IMR-90 (cell line): Measurements from ENCODE around the gene KCNK15. TPM values are rescaled to one million over a fixed set of nuclear protein-coding genes. Genes with fewer than 3 reads are reported as not detected.

Experiments used
- ATAC-seq: fragments of 200-7000 bp; cut with Tn5 transposase; 2 replicates; pipeline ENCODE4 v1.9.1; 2020; ENCODE audit warnings: low read depth, mild to moderate bottlenecking, moderate library complexity
- BruUV-seq: library from RNA; stranded (reverse); fragments of 400-500 nt; replicated peaks from 2 replicates; lab custom pipeline; 2021; lab: Mats Ljungman, UMichigan
- CTCF ChIA-PET: fragments of 300-600 bp; formaldehyde crosslinking; extraction: SDS; loops from one replicate; lab custom pipeline; 2021; ENCODE audit warnings: antibody characterized with exemption; lab: Yijun Ruan, JAX
- POLR2A ChIA-PET: fragments of 300-600 bp; sonication (Branson Sonifier 250); formaldehyde crosslinking; loops from one replicate; lab custom pipeline; 2022; ENCODE audit warnings: antibody characterized with exemption; ENCODE audit not compliant: unreplicated experiment; lab: Charles Lee
- DNase-seq: peaks from one replicate; pipeline ENCODE4 v3.0.0; 2013
- H2AFZ ChIP-seq: replicated peaks from 2 replicates; pipeline ENCODE3; 2013; ENCODE audit warnings: low read length, mild to moderate bottlenecking; ENCODE audit not compliant: poor library complexity
- H2AK5ac ChIP-seq: 2 replicates; pipeline ENCODE4 v1.6.1; 2013; ENCODE audit warnings: low read depth, low read length, inconsistent platforms
- H2AK9ac ChIP-seq: replicated peaks from 2 replicates; pipeline ENCODE3; 2013; ENCODE audit warnings: mild to moderate bottlenecking, low read depth, low read length, moderate library complexity; ENCODE audit not compliant: poor library complexity
- H2BK120ac ChIP-seq: 2 replicates; pipeline ENCODE4 v1.6.1; 2013; ENCODE audit warnings: low read depth, low read length, inconsistent platforms
- H2BK15ac ChIP-seq: 3 replicates; pipeline ENCODE4 v1.6.1; 2013; ENCODE audit warnings: low read depth, low read length, inconsistent platforms
- H2BK20ac ChIP-seq: 2 replicates; pipeline ENCODE4 v1.6.1; 2013; ENCODE audit warnings: low read depth, mild to moderate bottlenecking, inconsistent platforms, low read length, moderate library complexity
- H2BK5ac ChIP-seq: 2 replicates; pipeline ENCODE4 v1.6.1; 2013; ENCODE audit warnings: mild to moderate bottlenecking, low read depth, low read length, inconsistent platforms; ENCODE audit not compliant: poor library complexity, severe bottlenecking
- H3K14ac ChIP-seq: replicated peaks from 2 replicates; pipeline ENCODE4 v1.6.1; 2013; ENCODE audit warnings: low read depth, low read length, inconsistent platforms
- H3K18ac ChIP-seq: 2 replicates; pipeline ENCODE4 v1.6.1; 2013; ENCODE audit warnings: low read depth, low read length, control low read depth
- H3K23ac ChIP-seq: 2 replicates; pipeline ENCODE4 v1.6.1; 2013; ENCODE audit warnings: low read depth, low read length, inconsistent platforms
- H3K27ac ChIP-seq: 2 replicates; pipeline ENCODE4 v1.5.1; 2013; ENCODE audit warnings: mild to moderate bottlenecking, control low read depth, low read length; ENCODE audit not compliant: insufficient read depth
- H3K27me3 ChIP-seq: 2 replicates; pipeline ENCODE4 v1.6.1; 2013; ENCODE audit warnings: low read length; ENCODE audit not compliant: control insufficient read depth, insufficient read depth
- H3K36me3 ChIP-seq: 2 replicates; pipeline ENCODE4 v1.6.1; 2013; ENCODE audit warnings: low read length, mixed read lengths; ENCODE audit not compliant: control insufficient read depth, insufficient read depth
- H3K4ac ChIP-seq: 2 replicates; pipeline ENCODE4 v1.6.1; 2013; ENCODE audit warnings: low read depth, low read length, inconsistent platforms
- H3K4me1 ChIP-seq: 2 replicates; pipeline ENCODE4 v1.6.1; 2013; ENCODE audit warnings: low read length, mixed read lengths; ENCODE audit not compliant: control insufficient read depth, insufficient read depth
- H3K4me2 ChIP-seq: 2 replicates; pipeline ENCODE4 v1.6.1; 2013; ENCODE audit warnings: low read depth, mild to moderate bottlenecking, control low read depth, low read length, moderate library complexity
- H3K4me3 ChIP-seq: 2 replicates; pipeline ENCODE4 v1.5.1; 2013; ENCODE audit warnings: low read depth, mild to moderate bottlenecking, control low read depth, low read length, moderate library complexity; ENCODE audit not compliant: insufficient read depth
- H3K56ac ChIP-seq: 2 replicates; pipeline ENCODE4 v1.6.1; 2013; ENCODE audit warnings: low read length, inconsistent platforms; ENCODE audit not compliant: insufficient read depth; ENCODE audit errors: extremely low read depth
- H3K79me1 ChIP-seq, 2 experiments: 2 replicates each; pipeline ENCODE4 v1.6.1; 2013; ENCODE audit warnings: low read length in 2 of 2, inconsistent platforms in 1 of 2, low read depth in 1 of 2
- H3K9ac ChIP-seq: 2 replicates; pipeline ENCODE4 v1.6.1; 2013; ENCODE audit warnings: low read depth, low read length, control low read depth
- H3K9me1 ChIP-seq: 2 replicates; pipeline ENCODE4 v1.6.1; 2013; ENCODE audit warnings: low read length, inconsistent platforms; ENCODE audit not compliant: insufficient read depth
- H3K9me3 ChIP-seq: 2 replicates; pipeline ENCODE4 v1.6.1; 2013; ENCODE audit warnings: low read length; ENCODE audit not compliant: control insufficient read depth, insufficient read depth
- H4K20me1 ChIP-seq: 2 replicates; pipeline ENCODE4 v1.6.1; 2013; ENCODE audit warnings: low read length, inconsistent platforms; ENCODE audit not compliant: insufficient read depth
- H4K5ac ChIP-seq: 2 replicates; pipeline ENCODE4 v1.6.1; 2013; ENCODE audit warnings: mild to moderate bottlenecking, low read depth, low read length, control low read depth
- H4K8ac ChIP-seq, 2 experiments: 2 replicates each; pipeline ENCODE4 v1.6.1; 2013; ENCODE audit warnings: low read depth in 2 of 2, low read length in 2 of 2, control low read depth in 1 of 2, inconsistent platforms in 1 of 2
- H4K91ac ChIP-seq: 2 replicates; pipeline ENCODE4 v1.6.1; 2013; ENCODE audit warnings: low read depth, low read length, inconsistent platforms; ENCODE audit not compliant: insufficient read depth
- CEBPB ChIP-seq: IDR thresholded peaks from 2 replicates; pipeline ENCODE4 v1.6.1; 2012; ENCODE audit warnings: low read depth, low read length, improper control_type of control experiment
- MXI1 ChIP-seq: IDR thresholded peaks from 2 replicates; pipeline ENCODE4 v1.6.1; 2012; ENCODE audit warnings: low read depth, mild to moderate bottlenecking, low read length, moderate library complexity, borderline replicate concordance
- NFE2L2 ChIP-seq: fragments of 150-350 bp; IDR thresholded peaks from 2 replicates; pipeline ENCODE4 v1.6.1; 2016; ENCODE audit warnings: low read depth, mild to moderate bottlenecking, low read length
- POLR2A ChIP-seq: IDR thresholded peaks from 2 replicates; pipeline ENCODE4 v1.6.1; 2012; ENCODE audit warnings: mild to moderate bottlenecking, low read depth, low read length
- RAD21 ChIP-seq: IDR thresholded peaks from 2 replicates; pipeline ENCODE4 v1.6.1; 2012; ENCODE audit warnings: low read length, improper control_type of control experiment
- RFX5 ChIP-seq: IDR thresholded peaks from 2 replicates; pipeline ENCODE4 v1.8.0; 2012; ENCODE audit warnings: low read depth, mild to moderate bottlenecking, low read length, moderate library complexity
- WGBS, 2 experiments: methylation state at CpG; one replicate each; pipeline versions ENCODE4 v1.1.5 to v1.1.7; 2013; ENCODE audit warnings: missing lambda C conversion rate in 2 of 2; ENCODE audit not compliant: insufficient read length in 1 of 2; ENCODE audit errors: extremely low coverage in 2 of 2; 5-methylcytosine and 5-hydroxymethylcytosine counted together
- dilution Hi-C: fragments of 300-500 bp; cut with HindIII; formaldehyde crosslinking; loops from one replicate; pipeline ENCODE4 v1.14.3; 2018; ENCODE audit warnings: low sequenced_read_pairs; ENCODE audit not compliant: unreplicated experiment
- in situ Hi-C: fragments of 300-500 bp; cut with MboI; formaldehyde crosslinking; loops from 3 replicates; pipeline ENCODE4 v1.14.3; 2019; ENCODE audit warnings: low sequenced_read_pairs, inconsistent platforms, mixed read lengths
- intact Hi-C: fragments of 100-400 bp; cut with micrococcal nuclease; formaldehyde crosslinking; loops from 2 replicates; pipeline ENCODE4 v1.10.0; 2022
- polyA plus RNA-seq, 3 experiments: library from polyadenylated mRNA; depleted of rRNA; stranded (reverse); fragments of >200 nt; gene quantifications; 2 replicates each; pipeline ENCODE4 v1.2.3, GENCODE V29; 2012; ENCODE audit warnings: low replicate concordance in 1 of 3
- total RNA-seq: library from RNA; depleted of rRNA; stranded (reverse); fragments of >200 nt; gene quantifications from 2 replicates; pipeline ENCODE4 v1.2.3, GENCODE V29; 2012
- TF ChIP-seq, protein P1 (sequence below): conservative IDR thresholded peaks from 2 replicates; pipeline ENCODE4 v1.5.1; 2012; ENCODE audit warnings: mild to moderate bottlenecking, low read depth, low read length, improper control_type of control experiment

KCNK15 gene
- total and polyA plus RNA-seq, 2 of the 4 experiments (the other 2 are of a cell fraction) = not detected

DNA sequence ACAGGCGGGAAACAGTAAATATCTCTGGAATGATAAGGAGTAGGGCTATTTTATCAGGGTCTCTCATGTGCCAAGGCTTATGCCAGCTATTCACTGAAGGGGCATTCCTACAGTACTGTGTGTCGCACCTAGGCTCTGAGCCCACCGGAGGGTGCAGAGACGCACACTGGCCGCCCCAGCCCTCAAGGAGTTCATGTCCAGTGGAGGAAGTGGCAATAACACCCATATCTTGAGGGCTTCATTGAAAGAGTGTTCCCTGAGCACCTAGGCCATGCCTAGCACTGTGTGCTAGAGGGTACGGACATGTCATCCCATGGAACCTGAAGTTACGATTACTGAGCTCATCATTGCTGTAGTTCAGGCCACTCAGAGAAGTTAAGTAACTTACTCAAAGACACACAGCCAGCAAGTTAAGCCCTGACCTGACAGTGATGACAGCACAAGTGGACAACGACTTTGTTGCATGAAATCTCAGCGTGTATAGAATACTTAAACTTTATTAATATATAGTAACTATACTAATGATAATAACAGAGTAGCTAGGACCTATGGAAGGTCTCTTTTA is 21.8 kb upstream of the KCNK15 start:
- H3K4ac ChIP-seq = no peak overlapping the region; the same call in 1 of the 2 replicates
- no TSS peak for BruUV-seq
- ChIA-PET POLR2A (no interaction called here), CTCF (no interaction called here)
- no peak overlapping the region for H3K56ac ChIP-seq
- H4K5ac ChIP-seq = no peak overlapping the region; the same call in 1 of the 2 replicates
- H2BK20ac ChIP-seq = no peak overlapping the region
- H3K4me1 ChIP-seq = peaks cover 9% of the 10 kb centered on the region
- H2BK120ac ChIP-seq = no peak overlapping the region
- dilution Hi-C loops = no loop called here
- H4K20me1 ChIP-seq = no peaks in the 10 kb centered on the region; the same call in 1 of the 2 replicates
- H3K4me2 ChIP-seq = no peak overlapping the region
- H2AFZ ChIP-seq = no peak overlapping the region
- no peak overlapping the region for H2AK9ac ChIP-seq
- H3K9ac ChIP-seq = no peak overlapping the region
- H4K91ac ChIP-seq = no peak overlapping the region; the same call in 1 of the 2 replicates
- H3K18ac ChIP-seq = no peak overlapping the region
- no peak overlapping the region for H4K8ac ChIP-seq
- no peak overlapping the region for H2BK5ac ChIP-seq
- H2AK5ac ChIP-seq = peak overlapping the region; percentile 81; the same call in 1 of the 2 replicates
- H3K27me3 ChIP-seq = no peaks in the 10 kb centered on the region; the same call in 1 of the 2 replicates
- no peak overlapping the region for H3K27ac ChIP-seq
- H3K9me1 ChIP-seq = peaks cover 5% of the 10 kb centered on the region; the same call in 1 of the 2 replicates
- no peaks in the 10 kb centered on the region for H3K9me3 ChIP-seq
- no peaks in the 10 kb centered on the region for H3K36me3 ChIP-seq
- no peak for TF ChIP-seq MXI1
- TF ChIP-seq, protein P1, sequence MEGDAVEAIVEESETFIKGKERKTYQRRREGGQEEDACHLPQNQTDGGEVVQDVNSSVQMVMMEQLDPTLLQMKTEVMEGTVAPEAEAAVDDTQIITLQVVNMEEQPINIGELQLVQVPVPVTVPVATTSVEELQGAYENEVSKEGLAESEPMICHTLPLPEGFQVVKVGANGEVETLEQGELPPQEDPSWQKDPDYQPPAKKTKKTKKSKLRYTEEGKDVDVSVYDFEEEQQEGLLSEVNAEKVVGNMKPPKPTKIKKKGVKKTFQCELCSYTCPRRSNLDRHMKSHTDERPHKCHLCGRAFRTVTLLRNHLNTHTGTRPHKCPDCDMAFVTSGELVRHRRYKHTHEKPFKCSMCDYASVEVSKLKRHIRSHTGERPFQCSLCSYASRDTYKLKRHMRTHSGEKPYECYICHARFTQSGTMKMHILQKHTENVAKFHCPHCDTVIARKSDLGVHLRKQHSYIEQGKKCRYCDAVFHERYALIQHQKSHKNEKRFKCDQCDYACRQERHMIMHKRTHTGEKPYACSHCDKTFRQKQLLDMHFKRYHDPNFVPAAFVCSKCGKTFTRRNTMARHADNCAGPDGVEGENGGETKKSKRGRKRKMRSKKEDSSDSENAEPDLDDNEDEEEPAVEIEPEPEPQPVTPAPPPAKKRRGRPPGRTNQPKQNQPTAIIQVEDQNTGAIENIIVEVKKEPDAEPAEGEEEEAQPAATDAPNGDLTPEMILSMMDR = no peak
- TF ChIP-seq RFX5 = no peak
- no peak for TF ChIP-seq RAD21
- TF ChIP-seq NFE2L2 = no peak
- no peak for TF ChIP-seq POLR2A
- no peak for TF ChIP-seq CEBPB
- 100% methylated on average over 1 of the region's 9 CpGs; no CpG with 5 or more reads in 1 of the 2 experiments for WGBS, 2 experiments
- DNase-seq = no peak
- H3K4me3 ChIP-seq = no peak overlapping the region
- H2BK15ac ChIP-seq = peak overlapping the region; percentile 8; the same call in 1 of the 3 replicates
- in situ Hi-C loops = no loop called here
- ATAC-seq = no peak
- intact Hi-C loops = no loop called here
- no peak overlapping the region for H3K14ac ChIP-seq
- H3K23ac ChIP-seq = no peak overlapping the region
- no peaks in the 10 kb centered on the region for H3K79me1 ChIP-seq
